ENCODE results near the gene ZSWIM7. TPM values are rescaled to one million over a fixed set of nuclear protein-coding genes. Genes with fewer than 3 reads are reported as not detected.

Gene ZSWIM7
- total and polyA plus RNA-seq, 8 donors: 6.6 to 30.6 (median 12.0) TPM

DNA sequence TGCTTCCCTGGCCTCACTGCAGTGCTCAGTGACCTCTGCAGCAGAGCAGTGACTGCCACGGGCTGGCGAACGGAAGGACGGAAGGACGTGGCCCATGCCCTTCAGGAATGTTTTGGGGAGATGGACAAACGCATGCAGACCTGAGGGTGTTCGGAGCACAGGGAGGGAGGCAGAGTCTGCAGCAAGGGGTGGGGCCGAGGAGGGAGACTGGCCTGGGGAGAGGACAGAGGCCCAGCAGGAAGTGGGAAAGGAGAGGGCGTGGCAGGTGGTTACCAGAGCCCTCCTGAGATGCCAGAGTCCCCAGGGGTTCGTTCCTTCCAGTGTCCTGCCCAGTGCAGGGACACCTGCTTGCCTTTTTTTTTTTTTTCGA is 32.6 kb downstream of the ZSWIM7 start:
- TF ChIP-seq, protein P1, sequence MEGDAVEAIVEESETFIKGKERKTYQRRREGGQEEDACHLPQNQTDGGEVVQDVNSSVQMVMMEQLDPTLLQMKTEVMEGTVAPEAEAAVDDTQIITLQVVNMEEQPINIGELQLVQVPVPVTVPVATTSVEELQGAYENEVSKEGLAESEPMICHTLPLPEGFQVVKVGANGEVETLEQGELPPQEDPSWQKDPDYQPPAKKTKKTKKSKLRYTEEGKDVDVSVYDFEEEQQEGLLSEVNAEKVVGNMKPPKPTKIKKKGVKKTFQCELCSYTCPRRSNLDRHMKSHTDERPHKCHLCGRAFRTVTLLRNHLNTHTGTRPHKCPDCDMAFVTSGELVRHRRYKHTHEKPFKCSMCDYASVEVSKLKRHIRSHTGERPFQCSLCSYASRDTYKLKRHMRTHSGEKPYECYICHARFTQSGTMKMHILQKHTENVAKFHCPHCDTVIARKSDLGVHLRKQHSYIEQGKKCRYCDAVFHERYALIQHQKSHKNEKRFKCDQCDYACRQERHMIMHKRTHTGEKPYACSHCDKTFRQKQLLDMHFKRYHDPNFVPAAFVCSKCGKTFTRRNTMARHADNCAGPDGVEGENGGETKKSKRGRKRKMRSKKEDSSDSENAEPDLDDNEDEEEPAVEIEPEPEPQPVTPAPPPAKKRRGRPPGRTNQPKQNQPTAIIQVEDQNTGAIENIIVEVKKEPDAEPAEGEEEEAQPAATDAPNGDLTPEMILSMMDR (IDR thresholded peaks at IDR 0.05): no peak
- H3K27ac ChIP-seq: peak overlapping the region in 3 of 4 donors; percentile 8 to 63 (median 37)
- H3K27me3 ChIP-seq: no peaks in the 10 kb centered on the region
- H3K9me3 ChIP-seq: no peaks in the 10 kb centered on the region
- DNase-seq (no peak), FAIRE-seq (no peak), ATAC-seq (peak; percentile 21 to 57 (median 38))
- no peak overlapping the region for H3K4me3 ChIP-seq
- WGBS, 2 donors: 68 to 77% methylated on average over 10 to 11 of the region's 11 CpGs
- peaks cover 0 to 4% (median 0%) of the 10 kb centered on the region in 3 donors for H3K4me1 ChIP-seq
- intact Hi-C loops (cut with DNase I): no loop called here
- no peaks in the 10 kb centered on the region for H3K36me3 ChIP-seq

DNA sequence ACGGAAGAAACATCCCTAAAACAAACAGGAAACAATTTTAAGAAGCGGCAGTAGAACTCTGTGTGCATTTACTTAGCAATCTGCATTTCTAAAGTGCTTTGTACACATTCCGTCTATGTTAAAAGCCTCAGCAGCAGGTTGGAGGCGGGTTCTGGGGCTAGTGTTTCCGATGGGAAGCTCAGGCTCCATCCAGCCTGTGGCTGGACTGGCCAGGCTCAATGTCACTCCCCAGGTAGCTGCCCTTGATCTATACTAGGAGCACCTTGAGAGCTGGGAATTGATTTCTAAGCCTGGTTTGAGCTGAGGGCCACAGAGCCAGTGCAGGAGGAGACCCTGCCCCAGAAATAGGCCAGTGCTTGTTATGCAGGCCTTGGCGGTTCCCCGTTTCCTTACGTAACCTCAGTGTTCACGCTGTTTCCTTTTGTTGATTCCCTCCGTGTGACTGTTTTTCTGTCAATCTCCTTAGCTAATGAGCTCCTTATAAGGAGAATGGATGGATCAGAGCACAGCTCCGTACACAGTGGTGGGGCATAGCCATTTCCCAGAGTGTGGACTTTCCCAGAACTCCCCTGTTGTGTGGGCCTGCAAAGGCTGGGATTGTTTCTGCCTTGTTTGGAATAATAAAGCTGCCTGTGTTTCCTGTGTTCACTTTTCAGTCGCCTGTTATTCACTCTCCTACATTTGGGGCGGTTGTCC is 33.2 kb downstream of the ZSWIM7 start:
- WGBS, 2 donors: 45 to 55% methylated on average over 13 of the region's 13 CpGs
- DNase-seq (peak in 3 of 6 donors; percentile 37 to 60 (median 46)), FAIRE-seq (no peak), ATAC-seq (peak; percentile 80 to 96 (median 92))
- Histone ChIP-seq H3K9me3 (no peaks in the 10 kb centered on the region), H3K4me3 (no peak overlapping the region), H3K4me1 (peaks cover 0 to 4% (median 0%) of the 10 kb centered on the region in 3 donors), H3K27ac (peak overlapping the region in 3 of 4 donors; percentile 8 to 63 (median 37)), H3K27me3 (no peaks in the 10 kb centered on the region), H3K36me3 (no peaks in the 10 kb centered on the region)
- intact Hi-C loops (cut with DNase I): no loop called here
- TF ChIP-seq, protein P1 (IDR thresholded peaks at IDR 0.05): no peak

DNA sequence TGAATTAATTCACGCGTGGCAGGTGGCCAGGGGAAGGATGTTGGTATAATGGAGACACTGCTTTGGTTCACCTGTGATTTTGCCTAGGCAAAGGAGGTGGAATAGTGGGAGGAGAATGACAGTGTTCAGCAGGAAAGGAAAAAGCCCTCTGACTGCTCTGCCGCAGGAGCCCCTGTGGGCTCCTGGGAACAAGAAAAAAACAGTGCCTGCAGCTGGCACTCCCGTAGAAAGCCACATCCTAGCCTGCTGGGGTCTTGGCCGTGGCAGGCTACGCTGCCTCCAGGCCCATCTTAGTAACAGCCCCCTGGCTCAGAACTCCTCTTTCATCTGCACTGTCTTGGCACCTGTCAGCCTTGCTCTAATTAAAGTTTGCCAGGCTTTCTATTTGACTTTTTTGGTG is 34.0 kb downstream of the ZSWIM7 start:
- Histone ChIP-seq H3K36me3 (no peaks in the 10 kb centered on the region), H3K4me1 (peaks cover 0 to 4% (median 0%) of the 10 kb centered on the region in 3 donors), H3K4me3 (no peak overlapping the region), H3K27ac (no peak overlapping the region), H3K27me3 (no peaks in the 10 kb centered on the region), H3K9me3 (no peaks in the 10 kb centered on the region)
- FAIRE-seq (no peak), ATAC-seq (peak in 1 of 4 donors; percentile 9), DNase-seq (no peak)
- 76 to 86% methylated on average over 6 of the region's 6 CpGs for WGBS, 2 donors
- TF ChIP-seq, protein P1 (IDR thresholded peaks at IDR 0.05): no peak
- intact Hi-C loops (cut with DNase I): no loop called here

DNA sequence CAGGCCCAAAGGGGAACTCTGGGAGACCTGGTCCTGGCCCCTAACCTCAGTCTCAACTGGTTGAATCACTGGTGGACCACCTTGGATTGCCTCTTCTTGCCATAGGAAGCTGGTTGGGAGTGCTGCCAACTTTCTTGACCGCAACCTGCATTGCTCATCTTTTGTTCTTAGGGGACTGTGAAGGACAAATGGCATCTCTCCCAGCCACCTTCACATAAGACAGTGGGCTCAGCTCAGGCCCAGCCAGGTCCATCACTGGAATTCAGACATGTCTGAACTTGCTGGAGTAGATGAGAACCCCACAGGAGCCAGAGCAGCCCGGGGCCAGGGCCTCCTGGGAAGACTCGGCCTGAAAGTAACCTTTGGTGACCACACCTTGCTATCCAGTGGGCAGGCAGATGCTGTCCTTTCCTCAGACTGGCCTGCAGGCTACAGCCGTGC is 35.8 kb downstream of the ZSWIM7 start:
- DNase-seq (no peak), ATAC-seq (no peak), FAIRE-seq (no peak)
- H3K4me3 ChIP-seq: no peak overlapping the region
- no peaks in the 10 kb centered on the region for H3K9me3 ChIP-seq
- no peak overlapping the region for H3K27ac ChIP-seq
- peaks cover 0 to 4% (median 0%) of the 10 kb centered on the region in 3 donors for H3K4me1 ChIP-seq
- no peaks in the 10 kb centered on the region for H3K27me3 ChIP-seq
- H3K36me3 ChIP-seq: no peaks in the 10 kb centered on the region
- WGBS, 2 donors: 87 to 92% methylated on average over 4 of the region's 4 CpGs
- intact Hi-C loops (cut with DNase I): no loop called here
- TF ChIP-seq, protein P1 (IDR thresholded peaks at IDR 0.05): no peak

DNA sequence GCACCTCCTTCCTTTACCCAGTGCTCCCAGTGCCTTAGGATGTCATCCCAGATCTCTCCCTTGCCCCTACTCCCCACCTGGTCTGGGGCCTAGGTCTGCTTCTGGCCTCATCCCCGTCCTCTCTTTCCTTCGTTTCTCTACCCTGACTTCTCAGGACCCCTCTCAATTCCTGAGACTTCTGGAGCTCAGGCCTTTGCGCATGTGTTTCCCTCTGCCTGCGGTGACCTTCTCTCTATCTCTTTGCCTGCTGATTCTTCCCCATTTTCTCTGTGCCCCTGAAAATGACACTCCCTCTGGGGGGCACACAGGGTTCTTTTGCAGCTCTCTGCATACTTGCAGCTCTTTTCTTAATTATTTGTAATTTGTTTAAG is 41.0 kb downstream of the ZSWIM7 start:
- Histone ChIP-seq H3K9me3 (no peaks in the 10 kb centered on the region), H3K27me3 (no peaks in the 10 kb centered on the region), H3K36me3 (no peaks in the 10 kb centered on the region), H3K4me3 (no peak overlapping the region), H3K4me1 (no peaks in the 10 kb centered on the region), H3K27ac (no peak overlapping the region)
- ATAC-seq: no peak
- FAIRE-seq: no peak
- no peak for DNase-seq
- WGBS, 2 donors: 90 to 98% methylated on average over 4 of the region's 4 CpGs
- TF ChIP-seq, protein P1 (IDR thresholded peaks at IDR 0.05): no peak
- intact Hi-C loops (cut with DNase I): no loop called here
